IPS DF 6.9 (cell line): ENCODE data around the gene KNDC1.
"Not testable (repeated sequence)": the region's sequence is repeated elsewhere in the genome, so short reads cannot be mapped to it uniquely, and the experiment has no call there.

ENCODE experiments used
- DNase-seq: peaks from one replicate; pipeline ENCODE4 v3.0.0-alpha.2; 2013; ENCODE audit warnings: low read depth, low spot score
- H3K27ac ChIP-seq: one replicate; pipeline ENCODE4 v1.5.1; 2013; ENCODE audit warnings: low read length, control low read depth
- H3K27me3 ChIP-seq: 2 replicates; pipeline ENCODE4 v1.6.1; 2013; ENCODE audit warnings: mild to moderate bottlenecking, low read length; ENCODE audit not compliant: control insufficient read depth, insufficient read depth
- H3K36me3 ChIP-seq: 2 replicates; pipeline ENCODE4 v1.6.1; 2013; ENCODE audit warnings: low read length; ENCODE audit not compliant: control insufficient read depth, insufficient read depth
- H3K4me1 ChIP-seq: 2 replicates; pipeline ENCODE4 v1.6.1; 2013; ENCODE audit warnings: low read length; ENCODE audit not compliant: control insufficient read depth, insufficient read depth
- H3K4me3 ChIP-seq: 2 replicates; pipeline ENCODE4 v1.5.1; 2013; ENCODE audit warnings: mild to moderate bottlenecking, low read length
- H3K9me3 ChIP-seq: 2 replicates; pipeline ENCODE4 v1.6.1; 2013; ENCODE audit warnings: low read length, inconsistent platforms; ENCODE audit not compliant: control insufficient read depth, insufficient read depth
- WGBS: extraction: QIAGEN DNeasy Blood & Tissue Kit; methylation state at CpG from one replicate; pipeline ENCODE4 v1.1.7; 2013; ENCODE audit warnings: mixed read lengths, missing lambda C conversion rate; ENCODE audit not compliant: insufficient read length, insufficient coverage; 5-methylcytosine and 5-hydroxymethylcytosine counted together

The KNDC1 gene

GRCh38 chr10:133229265-133230043, 69.4 kb downstream of the KNDC1 start:
- Histone ChIP-seq H3K36me3 (no peaks in the 10 kb centered on the region), H3K4me1 (peaks cover 1% of the 10 kb centered on the region; the same call in 1 of the 2 replicates)
- WGBS, result no CpG with 5 or more reads among the region's 58 CpGs

DNA sequence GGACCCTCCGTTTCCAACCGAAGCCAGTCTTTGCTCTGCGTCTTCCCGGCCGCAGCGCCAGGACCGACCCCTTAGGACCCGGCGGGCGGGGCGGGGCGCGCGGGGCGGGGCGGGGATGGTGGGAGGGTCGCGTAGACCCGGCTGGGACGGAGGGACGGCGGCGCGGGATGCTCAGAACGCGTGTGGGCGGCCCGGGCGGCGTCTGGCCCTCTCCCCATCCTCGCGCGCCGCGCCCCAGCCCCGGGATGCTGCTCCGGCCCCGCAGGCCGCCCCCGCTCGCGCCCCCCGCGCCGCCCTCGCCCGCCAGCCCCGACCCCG, 70.0 kb downstream of the KNDC1 start, which contains the start of gene UTF1:
Gene UTF1, plus strand, starts transcription at position 174 of the 318 bp plus-strand sequence. Its CDS starts 72 bp downstream, at position 246.
- WGBS, result no CpG with 5 or more reads among the region's 49 CpGs
- DNase-seq, result no peak
- H3K27ac ChIP-seq, result no peak within 1 kb of the TSS
- H3K4me1 ChIP-seq, result peaks cover 1% of the 10 kb centered on the region; the same call in 1 of the 2 replicates
- no peaks in the 10 kb centered on the region for H3K9me3 ChIP-seq
- H3K27me3 ChIP-seq, result peaks cover 5% of the 10 kb centered on the region; the same call in 1 of the 2 replicates
- no peaks in the 10 kb centered on the region for H3K36me3 ChIP-seq
- peak within 1 kb of the TSS; percentile 32; the same call in 1 of the 2 replicates for H3K4me3 ChIP-seq

More at GRCh38 chr10:133229265-133230043, 69.4 kb downstream of the KNDC1 start:
- DNase-seq, result no peak
- H3K4me3 ChIP-seq, result peak overlapping the region; percentile 32; the same call in 1 of the 2 replicates
- no peaks in the 10 kb centered on the region for H3K9me3 ChIP-seq
- peaks cover 5% of the 10 kb centered on the region; the same call in 1 of the 2 replicates for H3K27me3 ChIP-seq
- H3K27ac ChIP-seq, result no peak overlapping the region

GRCh38 chr10:133230387-133231195, 70.6 kb downstream of the KNDC1 start:
- Histone ChIP-seq H3K27me3 (peaks cover 6% of the 10 kb centered on the region; the same call in 1 of the 2 replicates), H3K4me3 (peak overlapping the region; percentile 32; the same call in 1 of the 2 replicates), H3K9me3 (no peaks in the 10 kb centered on the region), H3K4me1 (peaks cover 6% of the 10 kb centered on the region), H3K27ac (no peak overlapping the region), H3K36me3 (no peaks in the 10 kb centered on the region)
- no CpG with 5 or more reads among the region's 122 CpGs for WGBS
- DNase-seq, result no peak

GRCh38 chr10:133231244-133231945, 71.4 kb downstream of the KNDC1 start:
- no peaks in the 10 kb centered on the region for H3K9me3 ChIP-seq
- H3K4me3 ChIP-seq, result no peak overlapping the region
- H3K27ac ChIP-seq, result no peak overlapping the region
- peaks cover 7% of the 10 kb centered on the region for H3K4me1 ChIP-seq
- WGBS, result no CpG with 5 or more reads among the region's 44 CpGs
- no peak for DNase-seq
- H3K36me3 ChIP-seq, result no peaks in the 10 kb centered on the region
- peaks cover 10% of the 10 kb centered on the region; the same call in 1 of the 2 replicates for H3K27me3 ChIP-seq

DNA sequence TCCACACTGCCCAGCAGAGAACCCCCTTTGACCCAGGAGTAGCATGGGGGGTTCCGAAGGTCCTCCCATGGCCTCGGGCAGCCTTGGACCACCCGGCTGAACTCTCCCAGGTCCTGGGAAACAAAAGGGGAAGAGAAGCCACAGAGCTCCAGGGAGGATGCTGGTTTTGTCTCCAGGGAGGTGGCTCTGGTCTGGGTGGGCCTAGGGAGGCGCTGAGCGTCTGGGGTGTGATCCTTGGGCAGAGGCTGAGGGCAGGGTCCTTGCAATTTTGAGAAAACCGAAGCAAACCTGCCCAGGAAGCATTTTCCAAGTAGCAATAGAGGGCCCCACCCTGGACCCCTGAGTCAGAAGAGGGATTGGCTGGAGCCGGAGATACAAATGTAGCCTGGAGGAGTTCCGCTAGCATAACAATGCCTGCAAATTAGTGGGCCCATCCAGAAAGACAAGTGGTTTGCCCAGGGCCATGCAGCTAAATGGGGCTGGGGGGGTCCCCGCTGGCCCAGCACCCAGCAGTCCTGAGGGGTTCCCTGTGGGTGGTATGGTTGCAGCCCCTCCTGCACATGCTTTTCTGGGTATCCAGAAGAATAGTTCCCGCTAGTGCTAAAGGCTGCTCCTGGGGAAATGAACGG, 72.0 kb downstream of the KNDC1 start:
- Histone ChIP-seq H3K27me3 (peaks cover 13% of the 10 kb centered on the region; the same call in 1 of the 2 replicates), H3K36me3 (no peaks in the 10 kb centered on the region), H3K4me1 (peaks cover 8% of the 10 kb centered on the region), H3K9me3 (no peaks in the 10 kb centered on the region), H3K4me3 (no peak overlapping the region), H3K27ac (no peak overlapping the region)
- no CpG with 5 or more reads among the region's 11 CpGs for WGBS
- no peak for DNase-seq

DNA sequence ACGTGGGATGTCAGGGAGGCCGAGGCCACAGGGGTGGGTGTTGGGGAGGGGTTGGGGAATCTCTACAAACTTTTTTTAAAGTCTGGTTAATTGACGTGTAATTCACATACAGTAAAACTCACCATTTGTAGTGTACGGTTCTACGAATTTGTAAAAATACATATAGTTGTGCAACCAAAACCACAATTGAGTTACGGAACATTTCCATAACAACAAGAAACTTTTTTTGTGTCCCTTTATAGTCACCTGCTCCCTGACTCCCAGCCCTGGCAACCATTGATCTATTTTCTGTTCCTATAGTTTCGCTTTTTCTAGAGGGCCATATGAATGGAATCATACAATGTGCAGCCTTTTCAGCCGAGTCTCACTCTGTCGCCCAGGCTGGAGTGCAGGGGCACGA, 74.8 kb downstream of the KNDC1 start:
- H3K4me3 ChIP-seq, H3K9me3 ChIP-seq, H3K4me1 ChIP-seq, DNase-seq, H3K27ac ChIP-seq, H3K36me3 ChIP-seq: not testable (repeated sequence)
- peaks cover 15% of the 10 kb centered on the region for H3K27me3 ChIP-seq
- no CpG with 5 or more reads among the region's 10 CpGs for WGBS

DNA sequence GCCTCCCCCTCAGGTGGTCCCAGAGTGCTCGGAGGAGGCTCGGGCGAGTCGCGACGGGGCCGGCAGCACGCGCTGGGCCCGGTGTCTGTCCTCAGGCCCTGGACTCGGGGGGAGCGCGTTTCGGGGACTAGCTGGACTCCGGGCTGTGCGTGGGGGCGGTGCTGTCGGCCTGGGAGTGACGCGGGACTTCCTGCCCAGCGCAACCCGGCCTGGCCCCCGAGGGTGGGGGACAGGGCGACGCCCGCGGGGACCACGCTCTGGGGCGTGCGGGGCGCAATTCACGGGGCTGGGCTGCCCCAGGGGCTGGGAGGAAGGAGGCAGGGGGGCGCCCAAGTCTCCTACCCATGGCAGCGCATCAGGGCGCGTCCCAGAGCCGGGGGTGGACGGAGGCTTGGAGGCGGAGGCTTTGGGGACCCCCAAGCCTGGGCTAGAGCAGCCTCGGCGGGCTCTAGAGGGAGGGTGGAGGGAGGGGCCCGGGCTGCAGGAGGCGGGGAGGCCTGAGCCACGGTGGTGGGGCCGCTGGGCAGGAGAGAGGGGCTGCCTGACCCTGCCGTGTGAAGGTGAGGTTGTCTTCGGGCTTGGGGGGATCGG, 75.3 kb downstream of the KNDC1 start:
- Histone ChIP-seq H3K36me3 (no peaks in the 10 kb centered on the region), H3K4me1 (peaks cover 9% of the 10 kb centered on the region), H3K4me3 (peak overlapping the region; percentile 17; the same call in 1 of the 2 replicates), H3K27ac (no peak overlapping the region), H3K9me3 (no peaks in the 10 kb centered on the region), H3K27me3 (peaks cover 15% of the 10 kb centered on the region)
- DNase-seq, result no peak
- WGBS, result no CpG with 5 or more reads among the region's 48 CpGs

- no CpG with 5 or more reads among the region's 18 CpGs for WGBS
- H3K4me3 ChIP-seq, result peak overlapping the region; percentile 2; the same call in 1 of the 2 replicates
- H3K4me1 ChIP-seq, result peaks cover 9% of the 10 kb centered on the region
- no peaks in the 10 kb centered on the region for H3K9me3 ChIP-seq
- DNase-seq, result no peak
- peaks cover 15% of the 10 kb centered on the region for H3K27me3 ChIP-seq
- no peaks in the 10 kb centered on the region for H3K36me3 ChIP-seq
- no peak overlapping the region for H3K27ac ChIP-seq
Observed at GRCh38 chr10:133235932-133236331, 75.9 kb downstream of the KNDC1 start.

DNA sequence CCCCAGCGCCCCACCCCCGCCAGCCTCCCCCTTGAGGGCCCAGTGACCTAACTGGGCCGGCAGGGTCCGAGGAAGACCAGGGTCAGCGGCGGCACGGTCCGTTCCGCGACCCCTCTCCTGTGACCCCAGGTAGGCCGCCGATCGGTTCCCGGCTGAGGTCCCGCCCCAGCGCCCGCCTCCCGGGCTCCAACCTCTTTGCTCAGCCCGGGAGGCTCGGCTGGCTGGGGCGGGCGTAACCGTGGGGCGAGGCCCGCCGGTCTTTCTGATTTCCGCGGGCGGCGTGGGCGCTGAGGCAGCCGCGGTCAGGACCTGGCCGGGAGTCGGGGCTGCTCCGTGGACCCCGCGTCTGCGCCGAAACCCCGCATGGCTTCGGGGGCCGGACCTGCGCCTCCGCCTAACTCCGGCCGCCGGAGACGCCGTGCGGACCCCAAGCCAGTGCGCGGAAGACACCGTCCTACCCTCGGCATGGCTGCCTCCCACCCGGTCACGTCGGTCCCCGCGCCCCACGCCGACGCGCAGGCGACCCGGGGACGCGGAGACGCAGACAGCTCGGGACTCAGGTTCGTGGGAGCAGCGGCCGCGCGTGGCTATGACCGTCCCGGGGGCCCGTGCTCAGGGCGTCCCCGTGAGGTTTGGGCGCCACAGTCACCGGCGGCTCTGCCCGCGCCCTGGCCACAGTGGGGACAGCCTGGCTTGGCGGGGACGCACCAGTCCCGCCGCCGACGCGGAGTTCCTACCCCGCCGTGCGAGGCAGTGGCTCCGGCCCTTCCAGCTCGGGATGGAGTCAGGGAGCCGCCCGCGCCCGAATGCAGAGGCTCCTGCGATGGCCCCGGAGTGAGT, 76.6 kb downstream of the KNDC1 start:
- no peak for DNase-seq
- no CpG with 5 or more reads among the region's 103 CpGs for WGBS

More for the DNA sequence above, 76.6 kb downstream of the KNDC1 start:
- Histone ChIP-seq H3K36me3 (no peaks in the 10 kb centered on the region), H3K27me3 (peaks cover 15% of the 10 kb centered on the region), H3K4me1 (peaks cover 9% of the 10 kb centered on the region), H3K9me3 (no peaks in the 10 kb centered on the region), H3K4me3 (peak overlapping the region; percentile 37; the same call in 1 of the 2 replicates), H3K27ac (no peak overlapping the region)
